IPS DF 19.7 (cell line): ENCODE data around the gene ATRNL1.
"Not testable (repeated sequence)": the region's sequence is repeated elsewhere in the genome, so short reads cannot be mapped to it uniquely, and the experiment has no call there.

Source experiments
- DNase-seq: peaks from one replicate; pipeline ENCODE4 v3.0.0-alpha.2; 2013; ENCODE audit warnings: low read depth, low spot score

ATRNL1 gene

GRCh38 chr10:115084277-115084850 lies 8.8 kb upstream of the ATRNL1 start:
- DNase-seq: no peak

GRCh38 chr10:115091161-115091560 lies 2.0 kb upstream of the ATRNL1 start:
- no peak for DNase-seq

- no peak for DNase-seq
Observed at GRCh38 chr10:115092258-115092554, 959 bp upstream of the ATRNL1 start.

GRCh38 chr10:115092555-115093285 lies 445 bp upstream of the ATRNL1 start:
- no peak for DNase-seq

- no peak for DNase-seq
Observed at GRCh38 chr10:115093776-115094408, 727 bp downstream of the ATRNL1 start.

GRCh38 chr10:115094416-115095140 lies 1.4 kb downstream of the ATRNL1 start:
- no peak for DNase-seq

GRCh38 chr10:115095758-115096157 lies 2.6 kb downstream of the ATRNL1 start:
- DNase-seq: no peak

GRCh38 chr10:115103700-115104099 lies 10.5 kb downstream of the ATRNL1 start:
- DNase-seq: no peak

GRCh38 chr10:115105411-115105810 lies 12.2 kb downstream of the ATRNL1 start:
- not testable (repeated sequence) for DNase-seq

GRCh38 chr10:115107830-115108229 lies 14.7 kb downstream of the ATRNL1 start:
- no peak for DNase-seq

GRCh38 chr10:115117301-115117700 lies 24.1 kb downstream of the ATRNL1 start:
- DNase-seq: no peak

- DNase-seq: no peak
Observed at GRCh38 chr10:115118346-115118745, 25.2 kb downstream of the ATRNL1 start.

- no peak for DNase-seq
Observed at GRCh38 chr10:115125505-115125904, 32.3 kb downstream of the ATRNL1 start.

GRCh38 chr10:115129752-115130151 lies 36.6 kb downstream of the ATRNL1 start:
- no peak for DNase-seq

- DNase-seq: no peak
Observed at GRCh38 chr10:115136616-115137015, 43.5 kb downstream of the ATRNL1 start.

GRCh38 chr10:115141254-115141653 lies 48.1 kb downstream of the ATRNL1 start:
- no peak for DNase-seq

- no peak for DNase-seq
Observed at GRCh38 chr10:115157357-115157756, 64.2 kb downstream of the ATRNL1 start.

GRCh38 chr10:115163129-115163528 lies 70.0 kb downstream of the ATRNL1 start:
- DNase-seq: no peak

- no peak for DNase-seq
Observed at GRCh38 chr10:115164220-115164619, 71.1 kb downstream of the ATRNL1 start.

GRCh38 chr10:115167751-115168150 lies 74.6 kb downstream of the ATRNL1 start:
- no peak for DNase-seq

GRCh38 chr10:115171392-115171960 lies 78.3 kb downstream of the ATRNL1 start:
- no peak for DNase-seq

- DNase-seq: no peak
Observed at GRCh38 chr10:115173915-115174443, 80.8 kb downstream of the ATRNL1 start.
